ENCODE measurements around the gene SERPINB3.

DNA sequence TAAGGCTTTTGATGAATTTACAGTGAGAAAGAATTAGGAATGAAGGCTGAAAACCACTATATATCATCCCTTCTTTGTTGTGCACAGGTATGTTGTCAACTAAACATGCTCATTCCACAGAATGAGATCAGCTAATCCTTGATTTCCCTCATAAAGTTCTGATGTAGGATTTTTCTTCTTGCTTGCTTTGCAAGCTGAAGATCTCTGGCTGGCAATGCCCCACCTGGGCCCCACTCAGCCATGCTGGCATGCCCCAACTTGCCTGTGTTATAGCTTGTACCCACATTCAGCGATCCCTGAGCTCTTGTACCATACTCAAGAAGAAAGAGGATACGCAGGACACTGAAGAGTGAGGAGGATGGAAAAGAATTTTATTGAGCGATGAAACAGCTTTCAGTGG lies 23.0 kb upstream of the SERPINB3 start:
- TF ChIP-seq CEBPB (IDR thresholded peaks at IDR 0.05; ENCODE audit: borderline replicate concordance, low read depth, low read length) (no peak), EHMT2 (IDR thresholded peaks at IDR 0.05; ENCODE audit: borderline replicate concordance, low read depth, low read length) (no peak), DR1 (CRISPR knock-in tag; IDR thresholded peaks at IDR 0.05) (no peak), HNF4A (CRISPR knock-in tag; IDR thresholded peaks at IDR 0.05) (no peak), POLR2AphosphoS5 (IDR thresholded peaks at IDR 0.05; ENCODE audit: low read depth, low read length) (no peak), HNRNPL (IDR thresholded peaks at IDR 0.05; ENCODE audit: low read depth, low read length) (no peak)
- TF ChIP-seq, protein P1, sequence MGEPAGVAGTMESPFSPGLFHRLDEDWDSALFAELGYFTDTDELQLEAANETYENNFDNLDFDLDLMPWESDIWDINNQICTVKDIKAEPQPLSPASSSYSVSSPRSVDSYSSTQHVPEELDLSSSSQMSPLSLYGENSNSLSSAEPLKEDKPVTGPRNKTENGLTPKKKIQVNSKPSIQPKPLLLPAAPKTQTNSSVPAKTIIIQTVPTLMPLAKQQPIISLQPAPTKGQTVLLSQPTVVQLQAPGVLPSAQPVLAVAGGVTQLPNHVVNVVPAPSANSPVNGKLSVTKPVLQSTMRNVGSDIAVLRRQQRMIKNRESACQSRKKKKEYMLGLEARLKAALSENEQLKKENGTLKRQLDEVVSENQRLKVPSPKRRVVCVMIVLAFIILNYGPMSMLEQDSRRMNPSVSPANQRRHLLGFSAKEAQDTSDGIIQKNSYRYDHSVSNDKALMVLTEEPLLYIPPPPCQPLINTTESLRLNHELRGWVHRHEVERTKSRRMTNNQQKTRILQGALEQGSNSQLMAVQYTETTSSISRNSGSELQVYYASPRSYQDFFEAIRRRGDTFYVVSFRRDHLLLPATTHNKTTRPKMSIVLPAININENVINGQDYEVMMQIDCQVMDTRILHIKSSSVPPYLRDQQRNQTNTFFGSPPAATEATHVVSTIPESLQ (CRISPR knock-in tag; conservative IDR thresholded peaks at IDR 0.05) = no peak
- TF ChIP-seq, protein P2, sequence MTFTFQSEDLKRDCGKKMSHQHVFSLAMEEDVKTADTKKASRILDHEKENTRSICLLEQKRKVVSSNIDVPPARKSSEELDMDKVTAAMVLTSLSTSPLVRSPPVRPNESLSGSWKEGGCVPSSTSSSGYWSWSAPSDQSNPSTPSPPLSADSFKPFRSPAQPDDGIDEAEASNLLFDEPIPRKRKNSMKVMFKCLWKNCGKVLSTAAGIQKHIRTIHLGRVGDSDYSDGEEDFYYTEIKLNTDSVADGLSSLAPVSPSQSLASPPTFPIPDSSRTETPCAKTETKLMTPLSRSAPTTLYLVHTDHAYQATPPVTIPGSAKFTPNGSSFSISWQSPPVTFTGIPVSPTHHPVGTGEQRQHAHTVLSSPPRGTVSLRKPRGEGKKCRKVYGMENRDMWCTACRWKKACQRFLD (CRISPR knock-in tag; IDR thresholded peaks at IDR 0.05; ENCODE audit: borderline replicate concordance) = no peak
- TF ChIP-seq, protein P3, sequence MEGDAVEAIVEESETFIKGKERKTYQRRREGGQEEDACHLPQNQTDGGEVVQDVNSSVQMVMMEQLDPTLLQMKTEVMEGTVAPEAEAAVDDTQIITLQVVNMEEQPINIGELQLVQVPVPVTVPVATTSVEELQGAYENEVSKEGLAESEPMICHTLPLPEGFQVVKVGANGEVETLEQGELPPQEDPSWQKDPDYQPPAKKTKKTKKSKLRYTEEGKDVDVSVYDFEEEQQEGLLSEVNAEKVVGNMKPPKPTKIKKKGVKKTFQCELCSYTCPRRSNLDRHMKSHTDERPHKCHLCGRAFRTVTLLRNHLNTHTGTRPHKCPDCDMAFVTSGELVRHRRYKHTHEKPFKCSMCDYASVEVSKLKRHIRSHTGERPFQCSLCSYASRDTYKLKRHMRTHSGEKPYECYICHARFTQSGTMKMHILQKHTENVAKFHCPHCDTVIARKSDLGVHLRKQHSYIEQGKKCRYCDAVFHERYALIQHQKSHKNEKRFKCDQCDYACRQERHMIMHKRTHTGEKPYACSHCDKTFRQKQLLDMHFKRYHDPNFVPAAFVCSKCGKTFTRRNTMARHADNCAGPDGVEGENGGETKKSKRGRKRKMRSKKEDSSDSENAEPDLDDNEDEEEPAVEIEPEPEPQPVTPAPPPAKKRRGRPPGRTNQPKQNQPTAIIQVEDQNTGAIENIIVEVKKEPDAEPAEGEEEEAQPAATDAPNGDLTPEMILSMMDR (CRISPR knock-in tag; IDR thresholded peaks at IDR 0.05) = no peak
